Activated T-helper 1 cell treated with anti-CD3 and anti-CD28 coated beads, Interleukin-12 subunit alpha, Interleukin-12 subunit beta, Interleukin-2, Interleukin-4 antibody, amounts not matched to agents 30 ng/mL and 10 ng/mL and 1 ng/mL, durations not matched to agents 14 hours and 24 hours and 36 hours (primary cell): Measurements from ENCODE around the gene CBY1. TPM values are rescaled to one million over a fixed set of nuclear protein-coding genes. Genes with fewer than 3 reads are reported as not detected.

Source experiments
- DNase-seq: peaks from one replicate; pipeline ENCODE4 v3.0.0; 2021; ENCODE audit warnings: low spot score
- H3K27ac Mint-ChIP-seq: one replicate; pipeline ENCODE4 v1.8.0; 2021; ENCODE audit warnings: mild to moderate bottlenecking, mixed read lengths
- H3K27me3 Mint-ChIP-seq: one replicate; pipeline ENCODE4 v1.8.0; 2022; ENCODE audit warnings: mild to moderate bottlenecking, moderate library complexity, mixed read lengths; ENCODE audit not compliant: insufficient read depth
- H3K36me3 Mint-ChIP-seq: one replicate; pipeline ENCODE4 v1.8.0; 2021; ENCODE audit warnings: low read depth, mixed read lengths
- H3K4me1 Mint-ChIP-seq: one replicate; pipeline ENCODE4 v1.8.0; 2021; ENCODE audit warnings: low read depth, mixed read lengths
- H3K4me3 Mint-ChIP-seq: one replicate; pipeline ENCODE4 v1.8.0; 2021; ENCODE audit warnings: mild to moderate bottlenecking, moderate library complexity, mixed read lengths
- H3K9me3 Mint-ChIP-seq: one replicate; pipeline ENCODE4 v1.8.0; 2021; ENCODE audit warnings: mixed read lengths
- intact Hi-C: fragments of 100-400 bp; cut with micrococcal nuclease; formaldehyde crosslinking; loops from one replicate; pipeline ENCODE4 v1.15.1; 2024
- total RNA-seq: library from RNA; stranded (reverse); gene quantifications from 2 replicates; pipeline ENCODE4 v1.2.3, GENCODE V29; 2022

The CBY1 gene
- total RNA-seq, 1 donor from 2014 or later, result 8.8 TPM

DNA sequence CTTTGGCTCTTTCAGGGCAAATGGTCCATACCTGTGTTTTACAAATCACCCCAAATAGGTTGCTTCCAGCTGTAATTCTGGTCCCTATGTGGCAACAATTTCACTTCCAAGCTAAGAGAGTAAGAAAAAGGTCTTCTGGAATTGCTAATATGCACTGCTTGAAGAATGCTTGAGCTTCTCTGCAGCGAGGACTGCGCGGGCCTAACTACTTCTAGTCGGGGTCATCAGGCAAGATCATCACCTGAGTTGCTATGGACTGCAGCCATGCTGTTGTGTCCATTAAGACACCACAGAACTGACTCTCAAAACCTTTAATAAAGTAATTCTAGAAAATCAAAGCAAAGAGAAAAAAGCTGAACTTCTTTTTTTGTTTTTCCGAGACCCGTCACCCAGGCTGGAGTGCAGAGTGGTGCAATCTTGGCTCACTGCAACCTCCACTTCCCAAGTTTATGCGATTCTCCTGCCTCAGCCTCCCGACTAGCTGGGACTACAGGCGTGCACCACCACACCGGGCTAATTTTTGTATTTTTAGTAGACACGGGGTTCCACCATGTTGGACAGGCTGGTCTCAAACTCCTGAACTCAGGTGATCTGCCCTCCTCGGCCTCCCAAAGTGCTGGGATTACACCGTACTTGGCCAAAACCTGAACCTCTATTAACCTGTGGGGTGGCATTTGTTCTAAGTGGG lies 42.1 kb downstream of the CBY1 start:
- Mint-ChIP-seq H3K4me1 (peaks cover 57% of the 10 kb centered on the region), H3K9me3 (no peaks in the 10 kb centered on the region), H3K4me3 (peak overlapping the region; percentile 90), H3K27me3 (peaks cover 3% of the 10 kb centered on the region), H3K36me3 (peaks cover 37% of the 10 kb centered on the region), H3K27ac (peak overlapping the region; percentile 96)
- no peak for DNase-seq
- intact Hi-C loops, result no loop called here

DNA sequence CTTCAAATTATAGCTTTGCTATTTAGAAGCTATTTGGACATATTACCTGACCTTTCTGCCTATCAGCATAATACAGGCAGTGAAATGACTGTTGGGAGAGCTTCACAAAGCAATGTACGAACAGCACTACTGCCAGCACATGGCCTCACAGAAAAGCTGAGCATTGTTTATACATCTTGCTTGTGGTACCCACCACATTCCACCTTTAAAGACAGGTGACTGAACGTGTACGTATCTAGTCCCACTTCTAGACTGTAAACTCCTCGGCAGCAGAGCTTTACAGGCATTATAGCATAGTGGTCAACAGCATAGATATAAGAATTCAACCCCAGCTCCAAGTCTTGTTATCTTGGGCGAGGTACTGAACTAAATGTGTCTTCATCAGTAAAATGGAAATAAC lies 42.7 kb downstream of the CBY1 start:
- peaks cover 54% of the 10 kb centered on the region for H3K4me1 Mint-ChIP-seq
- peaks cover 3% of the 10 kb centered on the region for H3K27me3 Mint-ChIP-seq
- H3K4me3 Mint-ChIP-seq, result peak overlapping the region; percentile 90
- peak overlapping the region; percentile 96 for H3K27ac Mint-ChIP-seq
- no peak for DNase-seq
- H3K9me3 Mint-ChIP-seq, result no peaks in the 10 kb centered on the region
- intact Hi-C loops, result no loop called here
- peaks cover 35% of the 10 kb centered on the region for H3K36me3 Mint-ChIP-seq

DNA sequence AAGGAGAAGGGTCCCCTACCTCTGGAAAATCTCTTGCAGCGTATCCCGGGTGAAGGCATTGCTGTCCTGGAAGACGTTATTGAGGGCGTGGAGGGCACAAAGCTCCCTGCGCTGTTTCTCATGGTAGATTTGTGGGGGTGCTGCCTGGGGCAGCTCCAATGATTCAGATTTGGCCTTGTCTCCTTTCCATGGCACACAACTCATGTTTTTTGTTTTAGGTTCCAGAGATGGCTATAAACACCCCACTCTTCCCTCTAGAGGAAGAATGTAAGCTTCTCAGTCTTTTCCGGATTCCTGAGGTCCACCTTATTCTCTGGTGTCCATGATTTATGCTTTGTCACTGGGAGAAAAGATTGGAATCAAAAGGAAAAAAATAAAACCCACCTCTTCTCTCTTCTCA lies 43.3 kb downstream of the CBY1 start:
- no peak for DNase-seq
- Mint-ChIP-seq H3K9me3 (no peaks in the 10 kb centered on the region), H3K4me1 (peaks cover 56% of the 10 kb centered on the region), H3K36me3 (peaks cover 34% of the 10 kb centered on the region), H3K27ac (peak overlapping the region; percentile 96), H3K4me3 (peak overlapping the region; percentile 90), H3K27me3 (peaks cover 3% of the 10 kb centered on the region)
- intact Hi-C loops, result loop anchor here (1.0 to 10.0 kb wide), 4 partner anchors 18 to 1465 kb away; partner anchors contain the start of genes PICK1 and TOMM22

DNA sequence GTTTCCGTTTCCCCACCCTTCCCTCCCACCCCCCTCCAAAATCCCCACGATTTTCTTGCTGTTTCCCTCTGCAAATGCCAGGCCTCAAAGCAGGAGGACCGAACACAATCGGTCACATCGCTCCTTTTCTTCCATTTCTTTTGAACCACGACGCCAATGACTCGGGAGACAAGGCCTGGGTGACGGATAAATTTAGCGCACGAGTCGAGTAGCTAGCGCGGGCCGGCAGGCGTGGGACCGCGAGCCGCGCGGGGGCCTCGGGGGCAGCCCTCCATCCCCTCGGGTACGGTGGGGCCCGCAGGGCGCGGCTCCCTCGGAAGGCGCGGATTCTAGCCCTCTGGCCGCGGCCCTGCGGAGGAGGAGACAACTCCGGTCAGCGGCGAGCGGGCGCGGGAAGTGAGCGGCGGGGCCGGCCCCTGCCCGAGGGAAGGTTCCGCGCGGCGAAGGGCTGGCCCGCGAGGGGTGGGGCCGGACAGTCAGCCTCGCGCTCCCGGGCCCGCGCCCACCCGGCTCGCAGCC lies 43.9 kb downstream of the CBY1 start:
- Mint-ChIP-seq H3K27me3 (peaks cover 3% of the 10 kb centered on the region), H3K27ac (peak overlapping the region; percentile 96), H3K4me1 (peaks cover 56% of the 10 kb centered on the region), H3K9me3 (no peaks in the 10 kb centered on the region), H3K4me3 (peak overlapping the region; percentile 90), H3K36me3 (peaks cover 29% of the 10 kb centered on the region)
- intact Hi-C loops, result loop anchor here (1.0 to 10.0 kb wide), 4 partner anchors 19 to 1466 kb away; partner anchors contain the start of genes PICK1 and TOMM22
- no peak for DNase-seq

DNA sequence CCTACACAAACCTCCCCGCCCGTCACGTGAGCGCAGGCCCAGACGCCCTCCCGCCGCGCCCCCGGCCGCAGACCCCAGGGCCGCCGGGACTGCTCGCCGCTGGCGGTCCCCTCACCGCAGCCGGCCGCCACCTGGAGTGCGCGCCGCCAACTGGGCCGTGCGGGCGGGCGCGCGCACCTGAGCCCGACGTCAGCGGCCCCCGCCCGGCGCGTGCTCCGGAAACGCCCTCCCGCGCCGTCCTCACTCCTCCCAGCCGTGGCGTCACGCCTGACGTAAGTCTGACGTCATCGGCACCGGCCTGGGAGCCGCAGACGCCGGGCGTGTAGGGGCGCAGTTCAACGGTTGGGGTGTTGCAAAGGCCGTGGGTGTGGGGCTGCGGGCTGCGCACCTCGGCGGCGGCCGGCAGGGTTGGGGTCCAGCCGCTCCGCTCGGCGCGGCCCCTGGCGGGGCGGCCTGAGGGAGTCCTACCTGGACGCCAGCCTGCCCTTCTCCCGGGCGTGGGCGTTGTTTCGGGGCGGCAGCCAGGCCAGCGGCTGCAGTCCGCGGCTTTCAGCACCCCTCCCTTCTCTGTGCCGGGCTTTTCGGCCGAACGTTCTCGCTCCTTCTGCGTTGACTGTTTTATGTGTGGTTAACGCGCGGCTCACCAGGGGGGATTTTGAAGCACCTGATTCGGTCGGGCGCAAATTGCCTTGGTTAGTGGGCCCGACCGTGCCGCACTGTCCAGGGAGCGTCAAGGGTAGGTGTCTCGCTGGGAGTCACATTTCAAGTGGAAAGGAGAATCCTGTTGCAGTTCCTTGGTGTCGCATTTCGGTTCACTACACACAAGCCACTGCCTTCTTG lies 44.6 kb downstream of the CBY1 start, which contains the start of gene JOSD1:
Gene JOSD1 (minus strand): TSS at position 155 of the 840 bp plus-strand sequence. CDS start 956 bp downstream, outside the sequence.
- peak within 1 kb of the TSS; percentile 96 for H3K4me3 Mint-ChIP-seq
- peaks cover 3% of the 10 kb centered on the region for H3K27me3 Mint-ChIP-seq
- peaks cover 56% of the 10 kb centered on the region for H3K4me1 Mint-ChIP-seq
- no peaks in the 10 kb centered on the region for H3K9me3 Mint-ChIP-seq
- intact Hi-C loops, result loop anchor here (1.0 to 10.0 kb wide), 5 partner anchors 20 to 1466 kb away; partner anchors contain the start of genes CBY1, FAM227A, PICK1 and TOMM22
- H3K36me3 Mint-ChIP-seq, result peaks cover 29% of the 10 kb centered on the region
- DNase-seq, result peak; percentile 98
- peak within 1 kb of the TSS; percentile 100 for H3K27ac Mint-ChIP-seq

DNA sequence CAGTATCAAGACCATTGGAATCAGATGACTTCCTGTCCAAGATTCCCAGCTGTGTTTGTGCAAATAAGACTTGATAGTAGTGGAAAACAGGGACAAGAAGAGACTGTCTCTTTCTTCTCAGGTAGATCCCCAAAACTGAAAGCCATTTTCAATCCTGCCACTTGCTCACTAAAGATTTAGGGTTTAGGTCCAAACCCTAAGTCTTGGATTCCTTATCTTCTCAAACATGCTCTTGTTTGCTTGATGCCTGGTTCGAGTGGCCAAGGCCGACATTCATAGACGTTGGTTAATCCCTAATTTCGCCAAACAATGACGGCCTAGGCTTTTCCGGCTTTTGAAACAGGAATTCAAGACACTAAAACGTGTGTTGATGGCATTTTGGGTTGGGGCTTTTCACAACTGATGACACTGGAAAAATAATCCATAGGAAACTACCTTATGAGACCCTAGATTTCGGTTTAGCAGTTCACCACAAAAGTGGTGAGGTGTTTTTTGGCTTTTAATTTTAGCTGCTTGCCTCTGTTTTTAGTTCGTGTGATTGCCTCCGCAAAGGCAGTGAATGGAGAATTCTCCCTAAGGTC lies 48.3 kb downstream of the CBY1 start:
- Mint-ChIP-seq H3K36me3 (peaks cover 29% of the 10 kb centered on the region), H3K9me3 (no peaks in the 10 kb centered on the region), H3K27ac (peak overlapping the region; percentile 97), H3K27me3 (peaks cover 3% of the 10 kb centered on the region), H3K4me3 (peak overlapping the region; percentile 74), H3K4me1 (peaks cover 52% of the 10 kb centered on the region)
- DNase-seq, result no peak
- intact Hi-C loops, result loop anchor here (1.0 to 10.0 kb wide), 11 partner anchors 48 to 1470 kb away; partner anchors contain the start of genes CBY1, DDX17, DMC1 and DNAL4

DNA sequence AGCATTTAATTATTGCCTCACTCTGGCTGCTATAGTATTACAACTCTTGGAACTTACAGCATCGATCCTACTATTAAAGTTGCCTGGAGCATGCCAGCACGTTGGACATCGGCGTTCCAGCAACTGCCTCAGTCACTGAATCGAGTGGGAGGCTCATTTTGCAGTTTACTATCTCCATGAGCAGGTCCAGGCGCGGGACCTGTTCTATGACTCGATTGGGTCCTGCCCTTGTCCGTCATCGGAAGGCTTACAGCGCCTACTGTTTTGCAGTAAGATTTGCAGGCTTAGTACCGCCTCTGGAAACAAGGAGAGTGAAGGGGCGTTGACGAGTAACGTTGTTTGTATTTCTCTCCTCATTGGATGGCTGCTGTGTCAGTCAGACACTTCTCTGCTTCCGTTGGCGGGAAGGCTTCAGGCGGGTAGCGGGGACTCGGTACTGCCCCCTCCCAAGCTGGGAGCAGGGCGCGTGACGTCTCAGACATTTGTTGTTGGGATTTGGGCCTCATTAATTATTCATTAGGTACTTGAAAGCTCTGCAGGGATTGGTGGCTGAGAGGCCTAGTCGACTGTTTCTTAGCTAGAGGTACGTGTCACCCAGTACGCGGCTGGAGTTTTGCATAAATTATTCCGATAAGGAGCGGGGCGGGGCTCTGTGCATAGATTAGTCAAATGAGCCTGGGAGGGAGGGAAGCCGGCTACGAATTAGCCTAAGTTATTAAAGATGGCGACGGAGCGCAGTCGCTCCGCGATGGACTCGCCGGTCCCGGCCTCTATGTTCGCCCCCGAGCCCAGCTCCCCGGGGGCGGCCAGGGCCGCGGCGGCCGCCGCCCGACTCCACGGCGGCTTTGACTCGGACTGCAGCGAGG lies 49.0 kb downstream of the CBY1 start, which contains the start of gene GTPBP1:
Gene GTPBP1 (plus strand): TSS at position 710 of the 866 bp plus-strand sequence. CDS start 12 bp downstream, at position 722.
- peaks cover 55% of the 10 kb centered on the region for H3K4me1 Mint-ChIP-seq
- H3K36me3 Mint-ChIP-seq, result peaks cover 27% of the 10 kb centered on the region
- intact Hi-C loops, result loop anchor here (1.0 to 10.0 kb wide), 11 partner anchors 49 to 1471 kb away; partner anchors contain the start of genes CBY1, DDX17, DMC1 and DNAL4
- peak within 1 kb of the TSS; percentile 94 for H3K4me3 Mint-ChIP-seq
- DNase-seq, result peak; percentile 96
- peaks cover 2% of the 10 kb centered on the region for H3K27me3 Mint-ChIP-seq
- no peaks in the 10 kb centered on the region for H3K9me3 Mint-ChIP-seq
- H3K27ac Mint-ChIP-seq, result peak within 1 kb of the TSS; percentile 97

DNA sequence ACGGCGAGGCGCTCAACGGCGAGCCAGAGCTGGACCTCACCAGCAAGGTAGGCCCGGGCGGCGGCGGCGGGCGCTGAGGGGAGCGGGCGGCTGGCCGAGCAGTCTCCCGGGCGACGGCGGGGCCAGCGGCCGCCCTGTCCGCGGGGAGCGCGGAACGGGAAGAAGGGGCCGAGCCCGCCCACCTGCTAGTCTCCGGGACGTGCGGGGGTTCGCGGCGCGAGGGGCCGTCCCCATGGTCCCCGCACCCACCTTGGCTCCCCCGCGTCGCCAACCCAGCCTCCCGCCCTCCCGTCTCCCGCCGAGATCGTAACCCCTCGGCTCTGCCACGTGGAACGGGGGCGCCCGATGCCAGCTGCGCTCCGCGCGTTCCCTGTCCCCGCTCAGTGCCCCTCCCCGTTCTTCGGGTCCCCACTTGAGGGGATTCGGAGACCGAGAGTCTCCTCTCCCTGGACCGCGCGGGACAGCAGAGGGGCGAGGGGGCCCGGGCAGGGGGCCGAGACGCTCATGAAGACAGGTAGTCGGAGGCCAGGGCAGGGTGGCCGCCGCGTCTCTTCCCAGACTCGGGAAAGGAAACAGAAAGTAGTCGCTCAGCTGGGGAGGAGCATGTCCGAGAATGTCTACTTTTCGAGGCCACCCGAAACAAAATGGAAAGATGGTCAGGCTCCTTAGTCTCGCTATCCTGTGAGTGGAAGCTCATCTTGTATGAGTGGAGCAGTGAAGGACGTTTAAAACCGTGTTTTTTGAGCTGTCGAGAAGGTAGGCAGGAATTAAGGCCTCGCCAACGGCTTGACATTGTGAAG lies 49.9 kb downstream of the CBY1 start:
- Mint-ChIP-seq H3K27me3 (no peaks in the 10 kb centered on the region), H3K9me3 (no peaks in the 10 kb centered on the region), H3K4me3 (peak overlapping the region; percentile 94), H3K4me1 (peaks cover 61% of the 10 kb centered on the region), H3K36me3 (peaks cover 33% of the 10 kb centered on the region), H3K27ac (peak overlapping the region; percentile 89)
- DNase-seq, result peak; percentile 35
- intact Hi-C loops, result loop anchor here (5.0 to 10.0 kb wide), 3 partner anchors 134 to 1472 kb away; partner anchors contain the start of genes DMC1 and PICK1

DNA sequence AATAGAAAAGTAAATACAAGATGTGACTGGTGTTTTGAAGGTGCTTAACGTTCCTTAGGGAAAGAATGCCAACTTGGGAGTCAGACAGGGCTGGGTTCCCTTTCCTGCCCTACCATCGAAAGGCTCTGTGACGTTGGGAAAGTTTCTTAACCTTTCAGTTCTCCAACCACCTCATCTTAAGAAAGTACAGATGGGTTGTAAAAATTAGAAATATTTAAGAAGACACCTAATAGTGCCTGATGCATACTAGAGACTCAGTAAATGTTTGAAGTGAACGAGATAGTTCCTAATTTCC lies 50.4 kb downstream of the CBY1 start:
- Mint-ChIP-seq H3K27me3 (no peaks in the 10 kb centered on the region), H3K27ac (peak overlapping the region; percentile 89), H3K9me3 (no peaks in the 10 kb centered on the region), H3K36me3 (peaks cover 33% of the 10 kb centered on the region), H3K4me3 (peak overlapping the region; percentile 94), H3K4me1 (peaks cover 57% of the 10 kb centered on the region)
- no peak for DNase-seq
- intact Hi-C loops, result loop anchor here (5.0 to 10.0 kb wide), 3 partner anchors 135 to 1472 kb away; partner anchors contain the start of genes DMC1 and PICK1

DNA sequence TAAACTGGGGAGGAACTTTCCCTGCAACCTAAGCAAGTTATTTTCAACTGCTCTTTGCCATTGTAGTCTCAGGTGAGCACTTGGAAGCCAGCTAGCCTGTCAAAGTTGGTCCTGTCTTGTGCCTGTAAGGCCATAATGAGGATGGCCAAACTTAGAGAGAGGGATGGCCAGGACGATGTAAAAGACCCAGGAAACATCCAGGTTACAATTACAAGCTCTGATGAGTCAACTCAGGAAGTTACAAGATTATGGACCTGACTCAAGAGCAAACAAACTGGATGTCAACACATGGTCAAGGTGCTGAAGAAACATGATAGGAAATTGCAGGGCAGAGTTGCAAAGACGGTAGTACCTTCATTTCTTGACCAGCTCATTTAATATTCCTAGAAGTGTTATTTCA lies 50.9 kb downstream of the CBY1 start:
- DNase-seq, result no peak
- Mint-ChIP-seq H3K9me3 (no peaks in the 10 kb centered on the region), H3K27me3 (no peaks in the 10 kb centered on the region), H3K27ac (peak overlapping the region; percentile 89), H3K36me3 (peaks cover 37% of the 10 kb centered on the region), H3K4me3 (peak overlapping the region; percentile 94), H3K4me1 (peaks cover 57% of the 10 kb centered on the region)
- intact Hi-C loops, result loop anchor here (5.0 to 10.0 kb wide), 3 partner anchors 135 to 1473 kb away; partner anchors contain the start of genes DMC1 and PICK1

DNA sequence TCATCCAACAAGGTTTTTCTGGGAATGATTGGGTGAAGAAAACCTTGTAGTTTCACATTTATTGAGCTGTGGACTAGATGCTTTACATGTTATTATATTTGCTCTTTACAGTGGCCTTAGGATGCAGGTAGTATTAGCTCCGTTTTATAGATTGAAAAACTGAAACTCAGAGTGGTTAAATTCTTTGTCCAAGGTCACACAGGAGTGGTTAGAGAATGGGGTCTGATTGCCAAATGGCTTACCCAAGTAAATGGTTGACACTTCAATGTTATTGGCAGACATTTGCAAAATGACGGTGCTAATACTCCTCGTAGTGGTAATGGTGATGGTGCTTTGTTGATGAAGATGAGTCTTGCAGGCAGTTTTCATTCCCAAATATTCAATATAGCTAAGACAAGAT lies 51.5 kb downstream of the CBY1 start:
- peaks cover 62% of the 10 kb centered on the region for H3K4me1 Mint-ChIP-seq
- H3K36me3 Mint-ChIP-seq, result peaks cover 42% of the 10 kb centered on the region
- DNase-seq, result no peak
- H3K9me3 Mint-ChIP-seq, result no peaks in the 10 kb centered on the region
- H3K4me3 Mint-ChIP-seq, result peak overlapping the region; percentile 94
- intact Hi-C loops, result loop anchor here (5.0 to 10.0 kb wide), 3 partner anchors 136 to 1473 kb away; partner anchors contain the start of genes DMC1 and PICK1
- H3K27me3 Mint-ChIP-seq, result no peaks in the 10 kb centered on the region
- H3K27ac Mint-ChIP-seq, result peak overlapping the region; percentile 15
